ENCODE measurements around the gene EEF1A2. TPM values are rescaled to one million over a fixed set of nuclear protein-coding genes. Genes with fewer than 3 reads are reported as not detected.
A peak's percentile ranks its signal among the peaks of the same experiment; 100 is the strongest.

The EEF1A2 gene
- total and polyA plus RNA-seq, 2 donors (not counting 3 experiments of a cell fraction or from before 2014, with no cell fraction given) = 2.7 to 3.4 TPM

- ChIA-PET POLR2A (no interaction called here), CTCF (interaction anchor here (1.9 kb wide), 1 partner anchor 23 kb away, joined by 13 read pairs; no protein-coding TSS in a partner anchor)
- peaks cover 16% of the 10 kb centered on the region for H3K79me2 ChIP-seq (ENCODE audit: control insufficient read depth, insufficient read depth, low read length)
- peaks cover 0 to 2% of the 10 kb centered on the region in 2 experiments for H3K36me3 ChIP-seq (ENCODE audit: control insufficient read depth in 2 of 2, extremely low read depth in 1 of 2, insufficient read depth in 2 of 2, low read length in 2 of 2)
- intact Hi-C loops (cut with micrococcal nuclease) = loop anchor here (10.0 kb wide), 1 partner anchor 84 kb away; no protein-coding TSS in a partner anchor
- no TSS peak for BruUV-seq (replicated peaks)
- H3K9ac ChIP-seq (replicated peaks; ENCODE audit: extremely low read depth, insufficient read depth, low read length) = no peak overlapping the region
- no peaks in the 10 kb centered on the region for H4K20me1 ChIP-seq (replicated peaks; ENCODE audit: control insufficient read depth, extremely low read depth, insufficient read depth, low read length)
- dilution Hi-C loops (cut with MboI; ENCODE audit: extremely low pct_ligation_motif_present, low sequenced_read_pairs) = no loop called here
- no peak for FAIRE-seq
- H3K4me1 ChIP-seq (ENCODE audit: control insufficient read depth, extremely low read depth, insufficient read depth, low read length) = peaks cover 12% of the 10 kb centered on the region
- H3K4me2 ChIP-seq (ENCODE audit: insufficient read depth, low read length) = no peak overlapping the region
- no peak overlapping the region for H3K27ac ChIP-seq (ENCODE audit: insufficient read depth, low read depth, low read length)
- no peak for DNase-seq (ENCODE audit: low read depth, low spot score)
- peak overlapping the region in 1 of 3 experiments; percentile 60 for H3K4me3 ChIP-seq (replicated peaks in 1 of 3; ENCODE audit: insufficient read depth in 1 of 3, low read depth in 1 of 3, low read length in 3 of 3)
- no peaks in the 10 kb centered on the region for H3K9me3 ChIP-seq (replicated peaks; ENCODE audit: control insufficient read depth, insufficient read depth, low read length)
- TF ChIP-seq JUN (IDR thresholded peaks at IDR 0.05; ENCODE audit: borderline replicate concordance, insufficient read depth, insufficient read length, low read depth) (no peak), CTCF (IDR thresholded peaks at IDR 0.05; ENCODE audit: extremely low read depth in 1 of 2, insufficient read depth in 1 of 2, low read depth in 1 of 2, low read length in 2 of 2) (no peak), POLR2AphosphoS5 (IDR thresholded peaks at IDR 0.05; ENCODE audit: insufficient read depth, low read depth, low read length) (no peak), FOS (IDR thresholded peaks at IDR 0.05; ENCODE audit: borderline replicate concordance, insufficient read depth, low read length) (no peak), EZH2 (IDR thresholded peaks at IDR 0.05; ENCODE audit: borderline replicate concordance, low read depth, low read length, severe bottlenecking) (no peak), GATA2 (IDR thresholded peaks at IDR 0.05; ENCODE audit: insufficient read depth, insufficient read length, low read depth, low read length) (no peak), POLR2A (IDR thresholded peaks at IDR 0.05; ENCODE audit: low read depth, low read length) (no peak), MAX (IDR thresholded peaks at IDR 0.05; ENCODE audit: insufficient read depth, insufficient read length) (no peak), MYC (IDR thresholded peaks at IDR 0.05; ENCODE audit: low read depth, low read length) (no peak)
- H2AFZ ChIP-seq (ENCODE audit: low read depth, low read length) = peak overlapping the region; percentile 86
- no peaks in the 10 kb centered on the region for H3K9me1 ChIP-seq (replicated peaks; ENCODE audit: control insufficient read depth, extremely low read depth, insufficient read depth, low read length)
- no peaks in the 10 kb centered on the region for H3K27me3 ChIP-seq (ENCODE audit: control insufficient read depth in 2 of 2, insufficient read depth in 2 of 2, low read length in 2 of 2)
Observed at GRCh38 chr20:63518946-63519667, 20.2 kb upstream of the EEF1A2 start.

Measured in endothelial cell of umbilical vein (primary cell).